GM23248 (cell line): ENCODE data around the gene TXNDC16.

ENCODE experiments used
- EZH2 ChIP-seq: fragments of 200-600 bp; sonication (generic); IDR thresholded peaks from 2 replicates; pipeline ENCODE4 v1.6.1; 2018; ENCODE audit warnings: antibody characterized with exemption, mild to moderate bottlenecking; ENCODE audit not compliant: insufficient read depth, poor library complexity, severe bottlenecking
- EZH2phosphoT487 ChIP-seq: fragments of 200-600 bp; sonication (generic); IDR thresholded peaks from 2 replicates; pipeline ENCODE4 v1.6.1; 2018; ENCODE audit warnings: antibody characterized with exemption, moderate library complexity, mild to moderate bottlenecking, low read depth; ENCODE audit not compliant: insufficient read depth

DNA sequence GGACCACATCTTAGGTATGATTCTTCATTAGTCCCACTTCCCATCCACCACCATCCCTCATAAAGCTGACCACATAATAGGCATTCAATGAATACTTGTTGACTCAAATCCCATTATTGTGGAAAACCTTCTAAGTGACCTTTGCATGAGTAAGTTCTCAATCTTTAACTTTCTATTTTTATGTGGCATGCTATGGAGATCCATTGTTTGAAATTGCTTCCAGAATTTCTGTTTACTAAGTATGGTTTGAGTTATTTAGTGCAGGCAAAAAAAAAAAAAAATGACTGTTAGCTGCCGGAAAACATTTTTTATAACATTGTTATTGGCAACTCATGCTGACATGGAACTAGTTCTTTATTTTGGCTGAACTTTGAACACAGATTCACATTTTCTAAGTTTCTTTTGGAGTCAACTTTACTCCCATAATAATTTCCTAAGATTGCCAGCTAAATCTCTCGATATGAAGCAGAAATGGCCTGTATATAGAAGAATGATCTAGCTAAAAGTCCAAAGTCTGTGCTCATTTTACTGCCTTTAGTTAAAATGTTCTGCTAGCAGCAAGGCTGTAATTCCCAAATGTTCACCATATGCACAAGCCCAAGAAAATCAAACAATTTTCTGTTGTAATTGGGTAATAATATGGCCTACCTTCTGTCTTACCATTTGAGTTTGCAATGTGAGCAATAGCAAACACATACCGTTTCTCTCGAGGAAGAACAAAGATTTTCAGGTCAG lies 160.3 kb downstream of the TXNDC16 start:
- TF ChIP-seq EZH2phosphoT487 (peak; percentile 98), EZH2 (no peak)
